CD4-positive, alpha-beta memory T cell (primary cell): ENCODE results near the gene XAGE3. TPM values are rescaled to one million over a fixed set of nuclear protein-coding genes. Genes with fewer than 3 reads are reported as not detected.
"Not testable (repeated sequence)": the region's sequence is repeated elsewhere in the genome, so short reads cannot be mapped to it uniquely, and the experiment has no call there.

Source experiments
- CTCF ChIA-PET: fragments of 350-600 bp; sonication (Branson Sonifier 250); formaldehyde crosslinking; loops from one replicate; lab custom pipeline; 2021; ENCODE audit warnings: inconsistent platforms; ENCODE audit not compliant: partially characterized antibody; lab: Charles Lee
- POLR2A ChIA-PET: fragments of 350-600 bp; sonication (Branson Sonifier 250); formaldehyde crosslinking; loops from one replicate; lab custom pipeline; 2021; ENCODE audit not compliant: partially characterized antibody; lab: Charles Lee
- DNase-seq, 5 donors: peaks; one replicate each; pipeline versions ENCODE4 v3.0.0 to v3.0.0-alpha.2; 2020 to 2022; ENCODE audit warnings: mixed read lengths in 1 of 5
- H3K27ac ChIP-seq: one replicate; pipeline ENCODE4 v1.7.0; 2013; ENCODE audit warnings: low read depth, low read length
- H3K27me3 ChIP-seq: 2 replicates; pipeline ENCODE4 v1.7.0; 2013; ENCODE audit warnings: mild to moderate bottlenecking, low read length, moderate library complexity; ENCODE audit not compliant: insufficient read depth
- H3K36me3 ChIP-seq: 2 replicates; pipeline ENCODE4 v1.7.0; 2013; ENCODE audit warnings: mild to moderate bottlenecking, low read length, moderate library complexity; ENCODE audit not compliant: insufficient read depth
- H3K4me1 ChIP-seq: 2 replicates; pipeline ENCODE4 v1.7.0; 2013; ENCODE audit warnings: mild to moderate bottlenecking, low read length, moderate library complexity; ENCODE audit not compliant: insufficient read depth
- H3K4me3 ChIP-seq, 2 donors: one replicate each; pipeline ENCODE4 v1.7.0; 2013; ENCODE audit warnings: low read length in 2 of 2, mild to moderate bottlenecking in 1 of 2
- H3K9me3 ChIP-seq, 2 donors: one replicate each; pipeline ENCODE4 v1.7.0; 2013; ENCODE audit warnings: low read length in 2 of 2, control low read depth in 1 of 2; ENCODE audit not compliant: control insufficient read depth in 1 of 2
- H3K27ac Mint-ChIP-seq, 7 donors: one replicate each; pipeline ENCODE4 v1.8.0; 2020 to 2021; ENCODE audit warnings: mixed read lengths in 7 of 7, mild to moderate bottlenecking in 6 of 7, inconsistent platforms in 3 of 7, moderate library complexity in 3 of 7
- H3K27me3 Mint-ChIP-seq, 2 donors: one replicate each; pipeline ENCODE4 v1.8.0; 2020 to 2021; ENCODE audit warnings: mixed read lengths in 2 of 2
- H3K36me3 Mint-ChIP-seq, 2 donors: one replicate each; pipeline ENCODE4 v1.8.0; 2020 to 2021; ENCODE audit warnings: mixed read lengths in 2 of 2, inconsistent platforms in 1 of 2, mild to moderate bottlenecking in 1 of 2
- H3K4me1 Mint-ChIP-seq, 4 donors: one replicate each; pipeline ENCODE4 v1.8.0; 2020 to 2021; ENCODE audit warnings: mixed read lengths in 4 of 4, mild to moderate bottlenecking in 1 of 4
- H3K4me3 Mint-ChIP-seq, 8 donors: one replicate each; pipeline ENCODE4 v1.8.0; 2020 to 2021; ENCODE audit warnings: mixed read lengths in 8 of 8, mild to moderate bottlenecking in 7 of 8, moderate library complexity in 6 of 8, inconsistent platforms in 3 of 8
- H3K9me3 Mint-ChIP-seq, 8 donors: one replicate each; pipeline ENCODE4 v1.8.0; 2020 to 2021; ENCODE audit warnings: mixed read lengths in 8 of 8, mild to moderate bottlenecking in 5 of 8, inconsistent platforms in 3 of 8, moderate library complexity in 1 of 8
- intact Hi-C: fragments of 100-400 bp; cut with micrococcal nuclease; formaldehyde crosslinking; loops from one replicate; pipeline ENCODE4 v1.15.1; 2023
- polyA plus RNA-seq, 2 donors: library from polyadenylated mRNA; unstranded; fragments of 300-500 nt; fragmentation: Illumina TruSeq; gene quantifications; one replicate each; pipeline ENCODE4 v1.2.3, GENCODE V29; 2021
- total RNA-seq, 2 experiments: library from RNA; stranded (reverse); gene quantifications; one replicate each; pipeline ENCODE4 v1.2.3, GENCODE V29; 2021

Gene XAGE3
- total and polyA plus RNA-seq, 4 experiments from 2014 or later = not detected

DNA sequence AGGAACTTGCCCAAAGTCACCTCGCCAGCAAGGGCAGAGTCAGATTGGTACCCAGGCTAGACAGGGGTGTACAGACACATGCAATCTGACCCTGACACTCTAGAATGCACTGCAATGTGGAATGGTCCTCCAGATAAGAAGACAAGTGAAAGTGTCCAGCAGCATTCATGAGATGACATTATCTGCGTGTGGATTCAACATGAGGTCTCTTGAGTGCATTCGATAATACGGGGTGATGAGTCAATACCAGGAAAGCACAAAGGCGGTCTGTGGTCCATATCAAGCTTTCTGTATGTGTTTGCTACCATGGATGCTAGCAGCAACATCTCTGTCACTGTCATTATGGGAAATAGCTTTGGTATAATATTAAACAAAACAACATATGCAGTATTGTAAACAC lies 6.8 kb upstream of the XAGE3 start:
- Histone ChIP-seq H3K27me3 (no peaks in the 10 kb centered on the region), H3K4me3 (no peak overlapping the region), H3K27ac (no peak overlapping the region), H3K4me1 (no peaks in the 10 kb centered on the region), H3K9me3 (no peaks in the 10 kb centered on the region), H3K36me3 (no peaks in the 10 kb centered on the region)
- Mint-ChIP-seq H3K4me1 (no peaks in the 10 kb centered on the region), H3K27me3 (peaks cover 0 to 2% of the 10 kb centered on the region in 2 donors), H3K36me3 (no peaks in the 10 kb centered on the region), H3K27ac (no peak overlapping the region), H3K9me3 (no peaks in the 10 kb centered on the region), H3K4me3 (no peak overlapping the region)
- intact Hi-C loops = no loop called here
- no peak for DNase-seq
- POLR2A ChIA-PET = no interaction called here
- CTCF ChIA-PET = no interaction called here

DNA sequence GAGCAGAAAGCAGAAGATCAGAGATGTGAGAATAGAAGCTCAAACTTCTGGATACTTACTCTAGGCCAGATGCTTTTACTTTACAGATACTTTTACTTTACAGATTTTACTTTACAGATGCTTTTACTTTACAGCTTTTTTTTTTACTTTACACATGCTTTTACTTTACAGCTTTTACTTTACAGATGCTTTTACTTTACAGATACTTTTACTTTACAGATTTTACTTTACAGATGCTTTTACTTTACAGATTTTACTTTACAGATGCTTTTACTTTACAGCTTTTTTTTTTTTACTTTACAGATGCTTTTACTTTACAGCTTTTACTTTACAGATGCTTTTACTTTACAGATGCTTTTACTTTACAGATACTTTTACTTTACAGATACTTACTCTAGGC lies 5.9 kb upstream of the XAGE3 start:
- H3K4me3 Mint-ChIP-seq, H3K9me3 ChIP-seq, H3K4me3 ChIP-seq, POLR2A ChIA-PET, H3K4me1 ChIP-seq, intact Hi-C loops, H3K27me3 ChIP-seq, H3K27ac Mint-ChIP-seq, H3K36me3 ChIP-seq, CTCF ChIA-PET, H3K4me1 Mint-ChIP-seq, H3K27ac ChIP-seq, H3K36me3 Mint-ChIP-seq, DNase-seq, H3K9me3 Mint-ChIP-seq, H3K27me3 Mint-ChIP-seq: not testable (repeated sequence)

DNA sequence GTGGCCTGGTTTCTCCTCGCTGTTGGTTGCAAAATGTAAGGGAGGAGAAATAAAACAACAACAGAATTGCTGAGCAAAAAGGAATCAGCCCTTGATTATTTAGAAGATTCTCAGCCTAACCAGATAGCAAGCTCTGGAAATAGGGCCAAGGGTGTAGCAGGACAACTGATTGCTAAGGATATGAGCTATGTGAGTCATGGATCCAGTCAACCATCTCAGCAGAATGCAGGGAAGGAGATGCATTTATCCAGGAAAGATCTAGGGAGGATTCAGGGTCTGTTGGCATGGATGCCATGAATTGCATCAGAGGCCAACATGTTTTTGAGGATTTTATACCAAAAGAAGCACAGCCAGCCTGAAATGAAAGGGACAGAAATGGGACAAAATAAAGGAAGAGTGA lies 2.2 kb upstream of the XAGE3 start:
- H3K4me1 Mint-ChIP-seq = no peaks in the 10 kb centered on the region
- CTCF ChIA-PET = no interaction called here
- no peaks in the 10 kb centered on the region for H3K36me3 ChIP-seq
- no peaks in the 10 kb centered on the region for H3K9me3 Mint-ChIP-seq
- H3K36me3 Mint-ChIP-seq = no peaks in the 10 kb centered on the region
- H3K4me1 ChIP-seq = no peaks in the 10 kb centered on the region
- H3K4me3 Mint-ChIP-seq = no peak overlapping the region
- peaks cover 2 to 3% of the 10 kb centered on the region in 2 donors for H3K27me3 Mint-ChIP-seq
- H3K4me3 ChIP-seq = no peak overlapping the region
- H3K27me3 ChIP-seq = no peaks in the 10 kb centered on the region
- no peak overlapping the region for H3K27ac Mint-ChIP-seq
- DNase-seq = no peak
- intact Hi-C loops = no loop called here
- POLR2A ChIA-PET = no interaction called here
- no peak overlapping the region for H3K27ac ChIP-seq
- H3K9me3 ChIP-seq = no peaks in the 10 kb centered on the region

DNA sequence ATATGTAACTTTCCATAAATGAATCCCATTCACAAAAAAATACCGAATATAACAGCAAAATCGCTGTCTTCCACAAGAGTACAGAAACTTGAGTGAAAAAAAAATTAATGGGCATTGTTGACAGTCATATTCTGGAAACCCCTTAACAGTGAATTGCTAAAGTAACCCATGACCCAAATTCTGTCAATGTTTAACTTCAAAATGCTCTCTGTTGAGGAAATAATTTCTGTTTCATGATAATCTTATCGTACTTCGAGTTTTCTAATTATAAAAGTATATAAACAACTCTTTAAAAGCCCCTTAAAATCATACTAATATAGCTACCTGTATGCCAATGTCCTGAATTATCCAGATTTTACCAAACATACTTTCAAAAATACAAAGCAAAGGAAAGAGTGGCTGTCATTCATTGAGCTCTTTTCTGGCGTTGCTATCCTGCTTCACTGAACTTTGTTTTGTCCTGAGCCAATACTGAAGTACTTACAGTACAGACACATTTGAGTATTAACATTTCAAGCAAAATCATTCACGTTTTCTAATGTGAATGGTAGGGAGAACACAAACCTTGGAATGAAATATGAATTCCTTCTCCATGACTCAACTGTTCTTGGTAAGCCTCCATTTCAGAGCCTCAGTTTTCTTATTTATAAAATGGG lies 2.4 kb downstream of the XAGE3 start:
- DNase-seq = no peak
- Mint-ChIP-seq H3K4me3 (no peak overlapping the region), H3K4me1 (no peaks in the 10 kb centered on the region), H3K36me3 (no peaks in the 10 kb centered on the region), H3K27ac (no peak overlapping the region), H3K9me3 (no peaks in the 10 kb centered on the region), H3K27me3 (peaks cover 0 to 6% of the 10 kb centered on the region in 2 donors)
- ChIA-PET CTCF (no interaction called here), POLR2A (no interaction called here)
- intact Hi-C loops = no loop called here
- no peak overlapping the region for H3K4me3 ChIP-seq
- no peaks in the 10 kb centered on the region for H3K27me3 ChIP-seq
- no peaks in the 10 kb centered on the region for H3K9me3 ChIP-seq
- H3K4me1 ChIP-seq = no peaks in the 10 kb centered on the region
- H3K27ac ChIP-seq = no peak overlapping the region
- no peaks in the 10 kb centered on the region for H3K36me3 ChIP-seq

DNA sequence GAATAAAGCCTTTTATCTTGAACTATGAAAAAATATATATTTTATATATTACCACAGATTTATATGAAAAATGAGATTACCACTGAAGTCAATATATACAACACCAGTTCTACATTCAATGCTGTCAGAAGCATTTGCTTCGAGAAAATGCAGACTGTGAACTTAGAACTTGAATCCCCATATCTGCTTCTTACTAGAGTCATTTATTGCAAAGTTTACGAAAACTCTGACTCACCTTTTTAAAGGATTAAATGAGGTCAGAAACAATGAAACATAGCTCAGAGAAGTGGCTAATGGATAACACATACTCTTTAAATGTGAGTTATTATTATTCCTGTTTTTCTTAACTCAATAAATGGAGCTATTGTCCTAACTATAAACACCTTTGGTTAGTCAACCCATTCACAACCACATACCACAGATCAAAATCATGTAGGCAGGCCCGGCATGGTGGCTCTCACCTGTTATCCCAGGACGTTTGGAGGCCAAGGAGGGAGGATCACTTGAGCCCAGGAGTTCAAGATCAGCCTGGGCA lies 10.8 kb downstream of the XAGE3 start:
- H3K27ac Mint-ChIP-seq, H3K4me3 ChIP-seq, DNase-seq, POLR2A ChIA-PET, H3K27ac ChIP-seq, H3K9me3 Mint-ChIP-seq, H3K9me3 ChIP-seq, H3K4me3 Mint-ChIP-seq, H3K27me3 Mint-ChIP-seq, H3K27me3 ChIP-seq, H3K36me3 Mint-ChIP-seq, intact Hi-C loops, H3K36me3 ChIP-seq, H3K4me1 Mint-ChIP-seq, H3K4me1 ChIP-seq: not testable (repeated sequence)
- CTCF ChIA-PET = interaction anchor here (1.1 kb wide), 1 partner anchor 10 kb away, joined by 3 read pairs; no protein-coding TSS in a partner anchor

DNA sequence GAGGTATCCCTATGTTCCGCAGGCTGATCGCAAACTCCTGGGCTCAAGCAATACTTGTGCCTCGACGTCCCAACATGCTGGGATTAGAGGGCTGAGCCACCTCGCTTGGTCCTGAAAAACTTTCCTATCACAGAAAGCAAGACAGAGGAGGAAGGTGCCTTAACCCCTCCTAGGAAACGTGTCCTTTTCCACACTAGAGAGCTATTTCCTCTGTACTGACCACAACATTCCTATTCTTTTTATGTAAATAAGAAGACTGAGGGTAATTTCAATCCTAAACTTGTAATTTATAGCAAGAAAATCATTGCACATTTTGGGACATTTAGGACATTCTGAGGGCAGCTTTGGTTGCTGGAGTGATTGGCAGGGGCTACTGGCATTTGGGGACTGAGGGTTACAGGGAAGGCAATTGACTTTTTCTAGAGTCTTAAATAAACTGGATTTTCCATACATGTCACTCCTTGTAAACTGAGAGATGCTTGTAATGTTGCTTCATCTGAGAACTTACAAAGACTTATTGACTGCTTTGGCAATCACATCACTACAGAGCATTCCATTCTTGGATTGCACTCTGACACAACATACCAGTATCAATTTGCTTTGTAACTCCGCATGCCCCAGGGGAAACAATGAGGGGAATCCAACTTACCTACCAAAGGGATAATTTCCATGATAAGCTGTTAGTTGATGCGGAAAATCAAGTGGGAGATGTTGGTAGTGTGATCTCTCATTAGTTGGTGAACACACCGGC lies 15.6 kb downstream of the XAGE3 start:
- Mint-ChIP-seq H3K27me3 (peaks cover 6 to 7% of the 10 kb centered on the region in 2 donors), H3K4me1 (no peaks in the 10 kb centered on the region), H3K36me3 (no peaks in the 10 kb centered on the region), H3K27ac (no peak overlapping the region), H3K4me3 (no peak overlapping the region), H3K9me3 (no peaks in the 10 kb centered on the region)
- H3K4me1 ChIP-seq = no peaks in the 10 kb centered on the region
- no peaks in the 10 kb centered on the region for H3K36me3 ChIP-seq
- intact Hi-C loops = no loop called here
- no peak overlapping the region for H3K4me3 ChIP-seq
- no peak for DNase-seq
- H3K27ac ChIP-seq = no peak overlapping the region
- CTCF ChIA-PET = no interaction called here
- no peaks in the 10 kb centered on the region for H3K27me3 ChIP-seq
- no peaks in the 10 kb centered on the region for H3K9me3 ChIP-seq
- POLR2A ChIA-PET = no interaction called here

DNA sequence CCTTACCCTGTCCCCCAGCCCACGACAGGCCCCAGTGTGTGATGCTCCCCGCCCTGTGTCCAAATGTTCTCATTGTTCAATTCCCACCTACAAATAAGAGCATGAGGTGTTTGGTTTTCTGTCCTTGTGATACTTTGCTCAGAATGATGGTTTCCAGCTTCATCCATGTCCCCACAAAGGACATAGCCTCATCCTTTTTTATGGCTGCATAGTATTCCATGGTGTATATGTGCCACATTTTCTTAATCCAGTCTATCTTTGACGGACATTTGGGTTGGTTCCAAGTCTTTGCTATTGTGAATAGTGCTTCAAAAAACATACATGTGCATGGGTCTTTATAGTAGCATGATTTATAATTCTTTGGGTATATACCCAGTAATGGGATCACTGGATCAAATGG lies 24.3 kb downstream of the XAGE3 start:
- H3K9me3 ChIP-seq, H3K36me3 ChIP-seq, CTCF ChIA-PET, POLR2A ChIA-PET, H3K4me3 ChIP-seq, H3K27ac Mint-ChIP-seq, H3K36me3 Mint-ChIP-seq, H3K27me3 ChIP-seq, H3K4me1 Mint-ChIP-seq, H3K4me1 ChIP-seq, DNase-seq, intact Hi-C loops, H3K4me3 Mint-ChIP-seq, H3K27ac ChIP-seq, H3K9me3 Mint-ChIP-seq, H3K27me3 Mint-ChIP-seq: not testable (repeated sequence)
